DMS153 (cell line): ENCODE data around the gene XPNPEP3.
"Not testable (repeated sequence)": the region's sequence is repeated elsewhere in the genome, so short reads cannot be mapped to it uniquely, and the experiment has no call there.

Experiments used
- DNase-seq: peaks from one replicate; lab custom pipeline; 2025; lab: John Stamatoyannopoulos, UW

Gene XPNPEP3

DNA sequence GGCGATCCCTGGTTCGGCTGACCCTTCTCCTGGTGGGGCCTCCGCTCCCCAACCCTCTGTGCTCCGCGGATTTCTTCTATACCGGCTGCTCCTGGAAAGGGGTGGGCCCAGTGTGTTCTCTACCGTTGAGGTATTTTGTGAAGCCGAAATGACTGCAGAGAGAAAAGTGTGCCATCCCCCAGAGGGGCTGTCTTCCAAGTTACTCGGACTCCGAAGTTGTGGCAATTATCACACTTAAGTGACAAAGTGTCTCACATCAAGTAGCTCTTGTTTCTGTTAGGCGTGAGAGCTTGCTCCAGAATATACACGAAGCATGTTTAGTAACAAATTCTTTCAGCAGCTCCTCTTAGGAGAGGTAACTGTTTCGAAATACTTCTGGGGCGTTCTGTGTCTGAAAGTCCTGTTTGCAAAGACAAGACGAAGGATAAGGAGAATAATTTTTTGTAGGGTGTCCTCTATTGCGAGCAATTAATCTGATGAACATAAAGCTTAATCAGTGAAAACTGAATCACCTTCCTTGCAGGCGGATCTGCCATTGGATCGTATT, 434 bp downstream of the XPNPEP3 start:
- DNase-seq, result no peak

DNA sequence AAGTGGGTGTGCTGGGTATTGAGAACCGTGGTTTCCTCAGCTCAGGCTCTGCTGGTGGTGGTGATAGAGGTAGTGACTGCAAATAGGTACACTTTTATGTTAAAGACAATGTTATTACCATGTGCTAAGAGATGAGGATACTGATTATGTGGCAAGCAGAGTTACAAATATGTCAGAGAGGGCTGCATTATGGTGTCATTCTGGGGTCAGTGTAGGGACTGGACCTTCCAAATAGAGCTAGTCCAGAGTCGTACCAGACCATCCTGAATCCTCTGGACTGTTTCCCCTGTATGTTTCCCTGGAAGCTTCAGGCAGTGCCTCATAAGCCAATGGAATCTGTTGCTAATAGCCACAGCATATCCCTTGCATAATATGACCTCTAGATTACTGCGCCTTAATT, 5.1 kb downstream of the XPNPEP3 start, which contains the start of gene DNAJB7:
DNAJB7 (minus strand) TSS at position 101 of the 400 bp plus-strand sequence. CDS start 119 bp downstream, outside the sequence.
- no peak for DNase-seq

- DNase-seq, result no peak
Measured at GRCh38 chr22:40862537-40862936, 5.6 kb downstream of the XPNPEP3 start.

DNA sequence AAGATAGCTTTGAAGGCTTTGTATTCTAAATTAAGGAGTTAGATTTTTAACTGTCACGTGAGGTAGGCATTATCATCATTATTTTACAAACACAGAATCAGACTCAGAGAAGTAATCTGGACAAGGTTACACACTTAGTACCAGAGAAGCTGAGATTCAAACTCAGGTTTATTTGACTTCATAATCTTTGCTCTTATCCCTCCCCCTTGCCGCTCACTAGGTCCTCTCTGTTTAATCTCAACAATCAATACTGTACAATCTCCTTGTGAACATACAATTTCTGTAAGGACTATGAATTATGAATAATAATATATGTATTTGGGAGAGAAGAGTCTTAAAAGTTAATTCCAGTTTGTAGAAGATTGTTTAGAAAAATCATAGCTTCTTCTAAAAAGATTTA, 10.2 kb downstream of the XPNPEP3 start:
- DNase-seq, result no peak

GRCh38 chr22:40868379-40868778, 11.4 kb downstream of the XPNPEP3 start:
- DNase-seq, result not testable (repeated sequence)

GRCh38 chr22:40874016-40874415, 17.1 kb downstream of the XPNPEP3 start:
- DNase-seq, result no peak

- no peak for DNase-seq
Measured at GRCh38 chr22:40875111-40875510, 18.2 kb downstream of the XPNPEP3 start.

DNA sequence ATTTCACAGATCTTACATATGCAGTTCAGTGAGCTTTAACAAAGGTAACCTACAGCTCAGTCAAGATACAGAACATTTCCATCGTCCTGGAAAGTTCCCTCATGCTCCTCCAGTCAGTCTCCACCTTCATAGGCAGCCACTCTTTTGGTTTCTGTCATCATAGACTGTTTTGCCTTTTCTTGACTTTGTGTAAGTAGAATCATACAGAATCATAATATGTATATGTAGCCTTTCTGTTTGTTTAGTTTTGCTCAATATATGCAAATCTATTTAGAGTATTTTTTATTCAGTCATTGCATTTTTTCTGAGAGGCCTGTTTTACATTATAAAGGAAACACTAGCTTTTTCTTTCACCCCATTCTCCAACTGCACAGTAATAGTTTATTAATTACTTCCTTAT, 20.0 kb downstream of the XPNPEP3 start:
- no peak for DNase-seq

DNA sequence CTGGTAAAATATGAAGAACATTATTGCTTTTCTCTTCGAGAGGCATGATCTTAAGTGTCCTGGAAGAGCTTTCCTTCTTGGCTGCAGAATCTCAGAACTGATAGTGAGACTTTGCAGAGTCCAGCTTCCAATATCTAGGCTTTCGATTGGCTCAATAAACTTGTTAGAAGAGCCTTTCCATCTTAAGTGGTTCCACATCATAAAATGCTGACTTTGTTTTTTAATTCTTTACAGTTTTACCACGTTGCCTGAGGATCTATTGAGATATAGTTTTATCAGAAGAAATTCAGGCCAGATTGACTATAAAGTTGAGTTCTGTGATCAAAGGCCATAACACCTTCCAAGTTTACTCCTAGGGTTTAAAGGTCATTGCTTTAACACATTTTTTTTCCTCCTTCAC, 20.5 kb downstream of the XPNPEP3 start:
- no peak for DNase-seq

- no peak for DNase-seq
Measured at GRCh38 chr22:40878922-40879321, 22.0 kb downstream of the XPNPEP3 start.

GRCh38 chr22:40889116-40889515, 32.2 kb downstream of the XPNPEP3 start:
- DNase-seq, result no peak

DNA sequence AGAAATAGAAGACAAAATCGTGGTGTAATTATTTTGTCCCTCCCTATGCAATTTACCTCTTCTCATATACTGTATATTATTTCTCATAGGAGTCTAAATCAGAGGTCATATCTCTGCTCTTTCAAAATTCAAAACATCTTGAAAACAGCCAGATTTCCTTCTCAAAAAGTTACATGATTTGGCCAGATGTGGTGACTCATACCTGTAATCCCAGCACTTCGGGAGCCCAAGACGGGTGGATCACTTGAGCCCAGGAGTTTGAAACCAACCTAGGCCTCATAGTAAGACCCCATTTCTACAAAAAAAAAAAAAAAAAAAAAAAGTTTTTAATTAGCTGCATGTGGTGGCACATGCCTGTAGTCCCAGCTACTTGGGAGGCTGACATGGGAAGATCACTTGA, 33.9 kb downstream of the XPNPEP3 start:
- DNase-seq, result no peak

DNA sequence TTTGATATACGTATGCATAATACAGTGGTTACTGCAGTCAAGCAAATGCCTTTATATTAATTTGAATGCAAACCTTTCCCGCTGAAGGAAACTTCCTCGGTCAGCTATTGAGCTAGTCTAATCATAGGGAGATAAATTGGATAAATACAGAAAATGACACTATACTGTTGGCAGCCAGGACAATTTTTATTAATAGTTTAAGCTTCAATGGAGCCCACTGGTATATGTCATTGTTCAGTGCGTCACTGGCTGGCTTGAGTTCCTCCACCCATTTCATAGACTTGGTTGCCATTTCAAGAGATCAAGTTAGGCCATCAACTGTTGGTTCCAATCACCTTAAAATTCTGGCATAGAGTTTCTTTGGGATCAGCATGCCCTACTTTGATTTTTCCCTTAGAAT, 37.5 kb downstream of the XPNPEP3 start:
- DNase-seq, result no peak

- DNase-seq, result peak; percentile 31
Measured at GRCh38 chr22:40898850-40899357, 42.0 kb downstream of the XPNPEP3 start.

DNA sequence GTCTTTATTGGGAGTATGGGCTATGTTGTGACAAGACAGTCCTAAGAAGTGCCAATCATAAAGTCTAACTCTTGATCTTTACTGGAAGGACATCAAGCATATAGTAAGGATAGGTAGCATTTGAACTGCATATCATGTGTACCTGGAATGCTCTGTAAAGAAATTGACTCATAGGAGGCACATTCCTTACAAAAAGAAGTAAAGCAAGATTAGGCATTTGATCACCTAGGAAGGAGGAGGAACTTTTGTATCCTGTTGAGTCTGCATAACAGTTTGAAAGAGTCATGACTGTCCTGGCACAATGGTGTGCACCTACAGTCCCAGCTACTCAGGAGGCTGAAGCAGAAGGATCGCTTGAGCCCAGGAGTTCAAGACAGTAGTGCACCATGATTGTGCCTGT, 47.2 kb downstream of the XPNPEP3 start:
- DNase-seq, result no peak

GRCh38 chr22:40908895-40909294, 51.9 kb downstream of the XPNPEP3 start:
- DNase-seq, result no peak

DNA sequence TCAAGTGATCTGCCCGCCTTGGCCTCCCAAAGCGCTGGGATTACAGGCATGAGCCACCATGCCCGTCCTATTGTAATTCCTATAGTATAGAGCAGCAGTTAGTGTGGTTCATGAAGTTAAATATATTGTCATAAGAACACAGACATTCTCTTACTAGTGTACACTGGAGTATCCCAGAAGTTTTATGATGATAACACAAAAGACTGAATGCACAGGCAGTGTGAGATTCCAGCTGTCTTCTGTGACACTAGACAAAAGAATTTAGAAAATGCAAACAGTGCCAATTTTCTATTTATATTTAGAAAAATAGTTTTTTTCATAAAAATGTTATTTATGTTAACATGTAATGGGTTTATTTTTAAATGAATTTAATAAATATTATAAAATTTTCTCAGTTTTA, 54.8 kb downstream of the XPNPEP3 start:
- no peak for DNase-seq

DNA sequence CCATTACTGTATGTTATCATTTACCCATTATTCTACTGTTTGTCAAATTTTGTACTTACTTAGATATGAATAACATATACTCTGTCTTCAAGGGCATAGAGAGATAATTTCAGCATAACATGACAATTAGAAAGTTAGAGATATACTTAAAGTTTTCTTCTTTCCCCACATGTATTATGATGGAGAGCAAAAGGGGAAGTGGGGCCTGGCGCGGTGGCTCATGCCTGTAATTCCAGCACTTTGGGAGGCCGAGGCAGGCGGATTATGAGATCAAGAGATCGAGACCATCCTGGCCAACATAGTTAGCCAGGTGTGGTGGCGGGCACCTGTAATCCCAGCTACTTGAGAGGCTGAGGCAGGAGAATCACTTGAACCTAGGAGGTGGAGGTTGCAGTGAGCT, 56.0 kb downstream of the XPNPEP3 start:
- not testable (repeated sequence) for DNase-seq

DNA sequence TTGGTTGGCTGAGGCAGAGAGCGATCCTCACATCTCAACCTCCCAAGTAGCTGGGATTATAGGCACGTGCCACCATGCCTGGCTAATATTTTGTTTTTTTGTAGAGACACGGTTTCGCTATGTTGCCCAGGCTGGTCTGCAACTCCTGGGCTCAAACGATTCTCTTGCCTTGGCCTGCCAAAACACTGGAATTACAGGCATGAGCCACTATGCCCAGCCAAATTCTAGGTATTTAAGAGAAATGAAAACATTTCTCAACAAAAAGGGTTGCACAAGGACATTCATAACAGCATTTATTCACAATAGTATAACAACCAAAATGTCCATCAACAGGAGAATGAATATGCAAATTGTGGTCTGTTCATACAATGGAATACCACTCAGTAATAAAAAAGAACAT, 62.5 kb downstream of the XPNPEP3 start:
- DNase-seq, result no peak

GRCh38 chr22:40920526-40920925, 63.6 kb downstream of the XPNPEP3 start:
- DNase-seq, result no peak

DNA sequence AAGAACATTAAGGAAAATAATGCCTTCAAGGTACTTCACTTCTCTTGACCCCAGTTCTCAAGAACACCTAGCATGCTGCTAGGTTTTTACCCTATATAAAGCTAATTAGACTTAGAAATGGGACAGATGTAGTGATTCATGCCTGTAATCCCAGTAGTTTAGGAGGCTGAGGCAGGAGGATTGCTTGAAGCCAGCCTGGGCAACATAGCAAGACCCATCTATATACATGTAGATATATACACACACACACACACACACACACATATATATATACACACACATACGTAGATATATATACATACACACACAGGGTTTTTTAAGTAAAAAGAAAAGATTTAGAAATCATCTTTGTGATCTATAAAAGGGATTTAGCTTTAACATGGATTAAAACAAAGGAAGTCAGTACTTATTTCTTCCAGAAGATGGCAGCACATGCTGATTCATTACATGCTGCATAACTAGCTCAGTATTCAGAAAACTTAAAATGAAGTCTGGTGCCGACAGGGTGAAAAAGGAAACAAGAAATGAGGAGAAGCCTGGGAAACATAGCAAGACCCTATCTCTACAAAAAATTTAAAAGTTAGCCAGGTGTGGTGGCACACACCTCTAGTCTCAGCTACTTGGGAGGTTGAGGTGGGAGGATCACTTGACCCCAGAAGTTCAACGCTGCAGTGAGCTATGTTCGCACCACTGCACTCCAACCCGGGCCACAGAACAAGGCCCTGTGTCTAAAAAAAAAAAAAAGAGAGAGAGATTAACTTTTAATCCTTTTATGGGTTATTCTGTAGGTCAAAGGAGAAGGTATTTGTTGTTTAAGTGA, 65.7 kb downstream of the XPNPEP3 start:
- peak; percentile 43 for DNase-seq

DNA sequence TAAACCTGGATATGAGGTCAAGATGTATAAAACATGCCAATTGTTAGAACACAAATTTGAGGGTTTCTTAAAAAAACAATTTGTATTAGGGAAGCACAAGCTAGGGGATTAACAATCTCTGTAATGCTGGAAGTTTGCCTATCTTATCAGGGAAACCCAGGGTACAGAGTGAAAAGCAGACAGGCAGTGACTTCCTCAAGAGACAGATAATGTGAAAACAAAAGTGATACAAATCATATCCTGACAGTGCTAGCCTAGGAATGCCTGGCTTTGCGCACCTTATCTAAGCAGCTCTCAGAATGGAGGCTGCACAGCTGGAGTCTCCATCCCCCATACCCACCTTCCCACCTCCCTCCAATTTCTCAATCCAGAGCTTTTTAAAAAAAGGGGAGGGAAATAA, 71.7 kb downstream of the XPNPEP3 start:
- no peak for DNase-seq

- no peak for DNase-seq
Measured at GRCh38 chr22:40932396-40932795, 75.4 kb downstream of the XPNPEP3 start.

DNA sequence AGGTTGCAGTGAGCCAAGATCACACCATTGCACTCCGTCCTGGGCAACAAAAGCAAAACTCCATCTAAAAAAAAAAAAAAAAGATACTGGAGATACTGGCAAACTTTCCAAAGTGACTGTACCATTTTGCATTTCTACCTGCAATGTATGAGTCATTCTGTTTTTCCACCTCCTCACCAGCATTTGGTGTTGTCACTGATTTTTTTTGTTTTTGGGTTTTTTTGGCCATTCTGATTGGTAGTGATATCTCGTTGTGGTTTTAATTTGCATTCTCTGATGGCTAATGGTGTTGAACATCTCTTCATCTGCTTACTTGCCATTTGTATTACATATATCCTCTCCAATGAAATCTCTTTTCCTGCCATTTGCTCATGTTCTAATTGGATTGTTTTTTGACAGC, 82.3 kb downstream of the XPNPEP3 start:
- no peak for DNase-seq
